COR-L47 (cell line): ENCODE measurements around the gene THAP11.
"Not testable (repeated sequence)": the region's sequence is repeated elsewhere in the genome, so short reads cannot be mapped to it uniquely, and the experiment has no call there.

Experiments used
- DNase-seq: peaks from one replicate; lab custom pipeline; 2025; lab: John Stamatoyannopoulos, UW

The THAP11 gene

GRCh38 chr16:67837190-67837589 is 4.9 kb upstream of the THAP11 start:
- not testable (repeated sequence) for DNase-seq

- no peak for DNase-seq
These were observed 4.3 kb upstream of the THAP11 start for GRCh38 chr16:67837811-67838210.

- no peak for DNase-seq
These were observed 813 bp upstream of the THAP11 start for GRCh38 chr16:67841198-67841815.

GRCh38 chr16:67842509-67843342 is 606 bp downstream of the THAP11 start:
- peak; percentile 62 for DNase-seq

- DNase-seq = no peak
These were observed 1.2 kb downstream of the THAP11 start for GRCh38 chr16:67843343-67843765.

- DNase-seq = no peak
These were observed 2.4 kb downstream of the THAP11 start for GRCh38 chr16:67844497-67844896.

GRCh38 chr16:67845291-67846062 is 3.4 kb downstream of the THAP11 start:
- DNase-seq = no peak

GRCh38 chr16:67846063-67846319 is 3.9 kb downstream of the THAP11 start:
- no peak for DNase-seq

GRCh38 chr16:67846320-67847063 is 4.4 kb downstream of the THAP11 start, which contains the start of gene NUTF2:
Gene NUTF2 (plus strand): TSS chr16:67846933. CDS start chr16:67865131, 18,198 bp downstream.
- DNase-seq = peak; percentile 93

- peak; percentile 62 for DNase-seq
These were observed 5.1 kb downstream of the THAP11 start, which contains the start of gene CENPT for GRCh38 chr16:67847064-67847861. Gene CENPT (minus strand): TSS chr16:67847693. CDS start chr16:67833859, 13,834 bp downstream.

- no peak for DNase-seq
These were observed 6.0 kb downstream of the THAP11 start for GRCh38 chr16:67848118-67848517.

GRCh38 chr16:67853670-67854069 is 11.6 kb downstream of the THAP11 start:
- no peak for DNase-seq

GRCh38 chr16:67855789-67856188 is 13.7 kb downstream of the THAP11 start:
- no peak for DNase-seq

- DNase-seq = no peak
These were observed 14.9 kb downstream of the THAP11 start for GRCh38 chr16:67856927-67857546.

- peak; percentile 94 for DNase-seq
These were observed 15.6 kb downstream of the THAP11 start for GRCh38 chr16:67857547-67858233.

- no peak for DNase-seq
These were observed 16.4 kb downstream of the THAP11 start for GRCh38 chr16:67858500-67858899.

GRCh38 chr16:67860589-67861398 is 18.7 kb downstream of the THAP11 start:
- DNase-seq = no peak

GRCh38 chr16:67861877-67862276 is 19.8 kb downstream of the THAP11 start:
- DNase-seq = no peak
